SU-DHL-6 (cell line): ENCODE results near the gene ST3GAL4.

Experiments used
- CTCF ChIP-seq: fragments of 200-600 bp; sonication (generic); IDR thresholded peaks from one replicate; pipeline ENCODE4 v1.5.1; 2017; ENCODE audit warnings: antibody characterized with exemption, mild to moderate bottlenecking, low read length, moderate library complexity; ENCODE audit not compliant: insufficient read depth, poor library complexity, severe bottlenecking
- EZH2phosphoT487 ChIP-seq: fragments of 200-600 bp; sonication (generic), shearing (Covaris generic); conservative IDR thresholded peaks from 2 replicates; pipeline ENCODE4 v1.6.1; 2018; ENCODE audit warnings: mild to moderate bottlenecking, antibody characterized with exemption, low read length, moderate library complexity, mixed read lengths

- TF ChIP-seq CTCF (no peak), EZH2phosphoT487 (no peak)
These were observed 101.5 kb downstream of the ST3GAL4 start for GRCh38 chr11:126456783-126457542.
